ENCODE results near the gene SPATS1. TPM values are rescaled to one million over a fixed set of nuclear protein-coding genes. Genes with fewer than 3 reads are reported as not detected.

The SPATS1 gene
- total and polyA plus RNA-seq, 2 of the 13 experiments (the other 11 are each of a cell fraction or from before 2014, with no cell fraction given) = not detected

DNA sequence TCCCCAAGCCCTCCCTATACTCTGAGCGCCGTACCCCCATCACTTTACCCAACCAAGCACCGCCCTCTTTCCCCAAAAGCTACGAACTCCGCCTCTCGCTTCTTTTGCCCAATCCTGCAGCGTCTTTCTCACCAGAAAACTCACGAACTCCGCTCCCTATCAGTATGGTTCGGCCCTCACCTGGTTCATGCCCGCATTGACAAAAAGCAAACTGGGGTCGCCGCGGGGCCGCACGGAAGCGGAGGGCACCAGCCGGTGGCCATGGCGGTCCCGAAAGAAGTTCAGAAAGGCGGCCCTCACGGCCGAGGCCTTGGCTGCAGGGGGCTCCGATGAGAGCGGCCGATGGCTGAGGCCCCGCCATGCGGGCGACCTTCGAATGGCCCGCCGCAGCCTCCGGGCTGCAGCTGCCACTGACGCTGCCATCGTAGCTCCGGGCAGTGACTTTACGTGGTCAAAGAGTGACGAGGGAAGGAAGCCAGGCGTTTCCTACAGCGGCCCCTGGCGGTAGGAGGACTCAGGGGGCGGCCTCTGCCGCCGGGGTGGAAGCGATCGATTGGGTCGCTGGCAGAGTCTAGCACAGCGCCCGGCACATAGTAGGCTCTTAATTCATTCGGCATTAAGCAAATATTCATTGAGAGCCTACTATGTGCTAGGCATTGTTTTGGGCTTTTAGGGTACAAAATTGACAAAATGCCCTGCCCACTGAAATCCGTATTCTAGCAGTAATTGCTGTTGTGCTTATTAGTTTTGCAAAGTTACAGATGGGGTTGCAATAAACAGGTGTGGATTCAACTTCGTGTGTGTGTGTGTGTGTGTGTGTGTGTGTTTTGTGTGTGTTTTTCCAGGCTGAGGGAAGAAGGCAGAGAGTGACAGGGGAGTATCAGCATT is 29.3 kb upstream of the SPATS1 start, which contains the start of gene AARS2 (continued):
- TF ChIP-seq, protein P1, sequence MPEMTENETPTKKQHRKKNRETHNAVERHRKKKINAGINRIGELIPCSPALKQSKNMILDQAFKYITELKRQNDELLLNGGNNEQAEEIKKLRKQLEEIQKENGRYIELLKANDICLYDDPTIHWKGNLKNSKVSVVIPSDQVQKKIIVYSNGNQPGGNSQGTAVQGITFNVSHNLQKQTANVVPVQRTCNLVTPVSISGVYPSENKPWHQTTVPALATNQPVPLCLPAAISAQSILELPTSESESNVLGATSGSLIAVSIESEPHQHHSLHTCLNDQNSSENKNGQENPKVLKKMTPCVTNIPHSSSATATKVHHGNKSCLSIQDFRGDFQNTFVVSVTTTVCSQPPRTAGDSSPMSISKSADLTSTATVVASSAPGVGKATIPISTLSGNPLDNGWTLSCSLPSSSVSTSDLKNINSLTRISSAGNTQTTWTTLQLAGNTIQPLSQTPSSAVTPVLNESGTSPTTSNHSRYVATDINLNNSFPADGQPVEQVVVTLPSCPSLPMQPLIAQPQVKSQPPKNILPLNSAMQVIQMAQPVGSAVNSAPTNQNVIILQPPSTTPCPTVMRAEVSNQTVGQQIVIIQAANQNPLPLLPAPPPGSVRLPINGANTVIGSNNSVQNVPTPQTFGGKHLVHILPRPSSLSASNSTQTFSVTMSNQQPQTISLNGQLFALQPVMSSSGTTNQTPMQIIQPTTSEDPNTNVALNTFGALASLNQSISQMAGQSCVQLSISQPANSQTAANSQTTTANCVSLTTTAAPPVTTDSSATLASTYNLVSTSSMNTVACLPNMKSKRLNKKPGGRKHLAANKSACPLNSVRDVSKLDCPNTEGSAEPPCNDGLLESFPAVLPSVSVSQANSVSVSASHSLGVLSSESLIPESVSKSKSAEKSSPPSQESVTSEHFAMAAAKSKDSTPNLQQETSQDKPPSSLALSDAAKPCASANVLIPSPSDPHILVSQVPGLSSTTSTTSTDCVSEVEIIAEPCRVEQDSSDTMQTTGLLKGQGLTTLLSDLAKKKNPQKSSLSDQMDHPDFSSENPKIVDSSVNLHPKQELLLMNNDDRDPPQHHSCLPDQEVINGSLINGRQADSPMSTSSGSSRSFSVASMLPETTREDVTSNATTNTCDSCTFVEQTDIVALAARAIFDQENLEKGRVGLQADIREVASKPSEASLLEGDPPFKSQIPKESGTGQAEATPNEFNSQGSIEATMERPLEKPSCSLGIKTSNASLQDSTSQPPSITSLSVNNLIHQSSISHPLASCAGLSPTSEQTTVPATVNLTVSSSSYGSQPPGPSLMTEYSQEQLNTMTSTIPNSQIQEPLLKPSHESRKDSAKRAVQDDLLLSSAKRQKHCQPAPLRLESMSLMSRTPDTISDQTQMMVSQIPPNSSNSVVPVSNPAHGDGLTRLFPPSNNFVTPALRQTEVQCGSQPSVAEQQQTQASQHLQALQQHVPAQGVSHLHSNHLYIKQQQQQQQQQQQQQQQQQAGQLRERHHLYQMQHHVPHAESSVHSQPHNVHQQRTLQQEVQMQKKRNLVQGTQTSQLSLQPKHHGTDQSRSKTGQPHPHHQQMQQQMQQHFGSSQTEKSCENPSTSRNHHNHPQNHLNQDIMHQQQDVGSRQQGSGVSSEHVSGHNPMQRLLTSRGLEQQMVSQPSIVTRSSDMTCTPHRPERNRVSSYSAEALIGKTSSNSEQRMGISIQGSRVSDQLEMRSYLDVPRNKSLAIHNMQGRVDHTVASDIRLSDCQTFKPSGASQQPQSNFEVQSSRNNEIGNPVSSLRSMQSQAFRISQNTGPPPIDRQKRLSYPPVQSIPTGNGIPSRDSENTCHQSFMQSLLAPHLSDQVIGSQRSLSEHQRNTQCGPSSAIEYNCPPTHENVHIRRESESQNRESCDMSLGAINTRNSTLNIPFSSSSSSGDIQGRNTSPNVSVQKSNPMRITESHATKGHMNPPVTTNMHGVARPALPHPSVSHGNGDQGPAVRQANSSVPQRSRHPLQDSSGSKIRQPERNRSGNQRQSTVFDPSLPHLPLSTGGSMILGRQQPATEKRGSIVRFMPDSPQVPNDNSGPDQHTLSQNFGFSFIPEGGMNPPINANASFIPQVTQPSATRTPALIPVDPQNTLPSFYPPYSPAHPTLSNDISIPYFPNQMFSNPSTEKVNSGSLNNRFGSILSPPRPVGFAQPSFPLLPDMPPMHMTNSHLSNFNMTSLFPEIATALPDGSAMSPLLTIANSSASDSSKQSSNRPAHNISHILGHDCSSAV (CRISPR knock-in tag; IDR thresholded peaks at IDR 0.05; ENCODE audit: borderline replicate concordance) = 0 out of 2 replicates have a peak, but pooled peaks have one; percentile 47
- TF ChIP-seq TBL1XR1 (IDR thresholded peaks at IDR 0.05; ENCODE audit: borderline replicate concordance, low read length, partially characterized antibody) (peak; percentile 74), ZNF570 (CRISPR knock-in tag; IDR thresholded peaks at IDR 0.05; ENCODE audit: borderline replicate concordance) (0 out of 2 replicates have a peak, but pooled peaks have one; percentile 40), ZNF567 (CRISPR knock-in tag; IDR thresholded peaks at IDR 0.05; ENCODE audit: borderline replicate concordance) (peak; percentile 83; the same call in 1 of the 2 replicates), SPEN (CRISPR knock-in tag; IDR thresholded peaks at IDR 0.05; ENCODE audit: low read depth) (peak; percentile 99), ZNF879 (CRISPR knock-in tag; IDR thresholded peaks at IDR 0.05) (no peak), CBX2 (IDR thresholded peaks at IDR 0.05; ENCODE audit: low read depth, low read length) (no peak), CBX2 (CRISPR knock-in tag; IDR thresholded peaks at IDR 0.05; ENCODE audit: low read depth) (peak; percentile 69; the same call in 1 of the 2 replicates), ZNF547 (CRISPR knock-in tag; IDR thresholded peaks at IDR 0.05) (peak; percentile 99), NPAS2 (CRISPR knock-in tag; IDR thresholded peaks at IDR 0.05; ENCODE audit: borderline replicate concordance) (no peak), ZNF619 (CRISPR knock-in tag; IDR thresholded peaks at IDR 0.05) (peak; percentile 98)
- TF ChIP-seq, protein P2, sequence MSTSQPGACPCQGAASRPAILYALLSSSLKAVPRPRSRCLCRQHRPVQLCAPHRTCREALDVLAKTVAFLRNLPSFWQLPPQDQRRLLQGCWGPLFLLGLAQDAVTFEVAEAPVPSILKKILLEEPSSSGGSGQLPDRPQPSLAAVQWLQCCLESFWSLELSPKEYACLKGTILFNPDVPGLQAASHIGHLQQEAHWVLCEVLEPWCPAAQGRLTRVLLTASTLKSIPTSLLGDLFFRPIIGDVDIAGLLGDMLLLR (CRISPR knock-in tag; IDR thresholded peaks at IDR 0.05) = no peak; the same call in none of the 2 replicates
- TF ChIP-seq, protein P3, sequence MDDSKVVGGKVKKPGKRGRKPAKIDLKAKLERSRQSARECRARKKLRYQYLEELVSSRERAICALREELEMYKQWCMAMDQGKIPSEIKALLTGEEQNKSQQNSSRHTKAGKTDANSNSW (CRISPR knock-in tag; IDR thresholded peaks at IDR 0.05; ENCODE audit: borderline replicate concordance) = no peak
- TF ChIP-seq, protein P4, sequence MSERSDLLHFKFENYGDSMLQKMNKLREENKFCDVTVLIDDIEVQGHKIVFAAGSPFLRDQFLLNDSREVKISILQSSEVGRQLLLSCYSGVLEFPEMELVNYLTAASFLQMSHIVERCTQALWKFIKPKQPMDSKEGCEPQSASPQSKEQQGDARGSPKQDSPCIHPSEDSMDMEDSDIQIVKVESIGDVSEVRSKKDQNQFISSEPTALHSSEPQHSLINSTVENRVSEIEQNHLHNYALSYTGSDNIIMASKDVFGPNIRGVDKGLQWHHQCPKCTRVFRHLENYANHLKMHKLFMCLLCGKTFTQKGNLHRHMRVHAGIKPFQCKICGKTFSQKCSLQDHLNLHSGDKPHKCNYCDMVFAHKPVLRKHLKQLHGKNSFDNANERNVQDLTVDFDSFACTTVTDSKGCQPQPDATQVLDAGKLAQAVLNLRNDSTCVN (CRISPR knock-in tag; IDR thresholded peaks at IDR 0.05; ENCODE audit: borderline replicate concordance) = peak; percentile 88
- TF ChIP-seq, protein P5, sequence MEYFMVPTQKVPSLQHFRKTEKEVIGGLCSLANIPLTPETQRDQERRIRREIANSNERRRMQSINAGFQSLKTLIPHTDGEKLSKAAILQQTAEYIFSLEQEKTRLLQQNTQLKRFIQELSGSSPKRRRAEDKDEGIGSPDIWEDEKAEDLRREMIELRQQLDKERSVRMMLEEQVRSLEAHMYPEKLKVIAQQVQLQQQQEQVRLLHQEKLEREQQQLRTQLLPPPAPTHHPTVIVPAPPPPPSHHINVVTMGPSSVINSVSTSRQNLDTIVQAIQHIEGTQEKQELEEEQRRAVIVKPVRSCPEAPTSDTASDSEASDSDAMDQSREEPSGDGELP (IDR thresholded peaks at IDR 0.05; ENCODE audit: borderline replicate concordance, low read depth) = peak; percentile 87

Measured in HepG2 (cell line).